Endothelial cell (in vitro differentiated cells): Measurements from ENCODE around the gene VSTM1. TPM values are rescaled to one million over a fixed set of nuclear protein-coding genes. Genes with fewer than 3 reads are reported as not detected.
"Not testable (repeated sequence)": the region's sequence is repeated elsewhere in the genome, so short reads cannot be mapped to it uniquely, and the experiment has no call there.

Experiments
- DNase-seq: peaks from one replicate; pipeline ENCODE4 v3.0.0; 2021; ENCODE audit warnings: low spot score
- H3K27ac Mint-ChIP-seq: one replicate; pipeline ENCODE4 v1.8.0; 2021; ENCODE audit warnings: mixed read lengths, inconsistent platforms; ENCODE audit not compliant: unreplicated experiment
- H3K27me3 Mint-ChIP-seq: one replicate; pipeline ENCODE4 v1.8.0; 2021; ENCODE audit warnings: mild to moderate bottlenecking, moderate library complexity, mixed read lengths, inconsistent platforms; ENCODE audit not compliant: unreplicated experiment
- H3K36me3 Mint-ChIP-seq: one replicate; pipeline ENCODE4 v1.8.0; 2021; ENCODE audit warnings: mild to moderate bottlenecking, low read depth, mixed read lengths, inconsistent platforms; ENCODE audit not compliant: unreplicated experiment
- H3K4me1 Mint-ChIP-seq: one replicate; pipeline ENCODE4 v1.8.0; 2021; ENCODE audit warnings: mild to moderate bottlenecking, mixed read lengths, inconsistent platforms; ENCODE audit not compliant: unreplicated experiment
- H3K4me3 Mint-ChIP-seq: one replicate; pipeline ENCODE4 v1.8.0; 2021; ENCODE audit warnings: mild to moderate bottlenecking, mixed read lengths, inconsistent platforms; ENCODE audit not compliant: unreplicated experiment
- H3K9me3 Mint-ChIP-seq: one replicate; pipeline ENCODE4 v1.8.0; 2021; ENCODE audit warnings: mixed read lengths, inconsistent platforms; ENCODE audit not compliant: unreplicated experiment
- total RNA-seq: library from RNA; stranded (reverse); fragmentation: NEBNext Ultra II Directional; extraction: Animal tissue kit (Norgen Biotek cat#: 25700); gene quantifications from one replicate; pipeline ENCODE4 v1.2.1, GENCODE V29; 2021; ENCODE audit not compliant: unreplicated experiment
- TF ChIP-seq, protein P1 (sequence below): fragments of 200-600 bp; sonication (generic); IDR thresholded peaks from one replicate; pipeline ENCODE4 v1.5.0; 2021; ENCODE audit warnings: antibody characterized with exemption; ENCODE audit not compliant: unreplicated experiment

Gene VSTM1
- total RNA-seq, 1 donor from 2014 or later: 2.2 TPM

DNA sequence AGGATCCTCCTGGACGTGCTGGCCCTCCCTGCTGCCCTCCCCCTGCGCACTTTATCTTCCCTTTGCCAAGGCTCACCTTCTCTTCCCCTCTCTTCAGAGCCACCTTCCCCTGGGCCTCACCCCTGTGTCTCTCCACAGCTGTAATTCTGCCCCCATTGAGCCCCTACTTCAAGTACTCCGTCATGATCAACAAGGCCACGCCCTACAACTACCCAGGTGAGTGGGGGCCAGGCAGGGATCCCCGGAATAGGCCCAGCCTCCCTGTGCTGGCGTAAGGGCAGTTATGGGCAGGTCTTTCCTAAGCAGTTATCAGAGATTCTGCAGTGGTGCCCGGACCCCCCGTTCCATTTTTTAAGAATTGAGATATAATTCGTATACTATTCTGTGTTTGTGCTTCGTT, 42.1 kb upstream of the VSTM1 start:
- Mint-ChIP-seq H3K27ac (no peak overlapping the region), H3K27me3 (peaks cover 11% of the 10 kb centered on the region), H3K4me1 (peaks cover 9% of the 10 kb centered on the region), H3K9me3 (no peaks in the 10 kb centered on the region), H3K4me3 (peak overlapping the region; percentile 4), H3K36me3 (peaks cover 28% of the 10 kb centered on the region)
- TF ChIP-seq, protein P1, sequence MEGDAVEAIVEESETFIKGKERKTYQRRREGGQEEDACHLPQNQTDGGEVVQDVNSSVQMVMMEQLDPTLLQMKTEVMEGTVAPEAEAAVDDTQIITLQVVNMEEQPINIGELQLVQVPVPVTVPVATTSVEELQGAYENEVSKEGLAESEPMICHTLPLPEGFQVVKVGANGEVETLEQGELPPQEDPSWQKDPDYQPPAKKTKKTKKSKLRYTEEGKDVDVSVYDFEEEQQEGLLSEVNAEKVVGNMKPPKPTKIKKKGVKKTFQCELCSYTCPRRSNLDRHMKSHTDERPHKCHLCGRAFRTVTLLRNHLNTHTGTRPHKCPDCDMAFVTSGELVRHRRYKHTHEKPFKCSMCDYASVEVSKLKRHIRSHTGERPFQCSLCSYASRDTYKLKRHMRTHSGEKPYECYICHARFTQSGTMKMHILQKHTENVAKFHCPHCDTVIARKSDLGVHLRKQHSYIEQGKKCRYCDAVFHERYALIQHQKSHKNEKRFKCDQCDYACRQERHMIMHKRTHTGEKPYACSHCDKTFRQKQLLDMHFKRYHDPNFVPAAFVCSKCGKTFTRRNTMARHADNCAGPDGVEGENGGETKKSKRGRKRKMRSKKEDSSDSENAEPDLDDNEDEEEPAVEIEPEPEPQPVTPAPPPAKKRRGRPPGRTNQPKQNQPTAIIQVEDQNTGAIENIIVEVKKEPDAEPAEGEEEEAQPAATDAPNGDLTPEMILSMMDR: no peak
- DNase-seq: no peak

DNA sequence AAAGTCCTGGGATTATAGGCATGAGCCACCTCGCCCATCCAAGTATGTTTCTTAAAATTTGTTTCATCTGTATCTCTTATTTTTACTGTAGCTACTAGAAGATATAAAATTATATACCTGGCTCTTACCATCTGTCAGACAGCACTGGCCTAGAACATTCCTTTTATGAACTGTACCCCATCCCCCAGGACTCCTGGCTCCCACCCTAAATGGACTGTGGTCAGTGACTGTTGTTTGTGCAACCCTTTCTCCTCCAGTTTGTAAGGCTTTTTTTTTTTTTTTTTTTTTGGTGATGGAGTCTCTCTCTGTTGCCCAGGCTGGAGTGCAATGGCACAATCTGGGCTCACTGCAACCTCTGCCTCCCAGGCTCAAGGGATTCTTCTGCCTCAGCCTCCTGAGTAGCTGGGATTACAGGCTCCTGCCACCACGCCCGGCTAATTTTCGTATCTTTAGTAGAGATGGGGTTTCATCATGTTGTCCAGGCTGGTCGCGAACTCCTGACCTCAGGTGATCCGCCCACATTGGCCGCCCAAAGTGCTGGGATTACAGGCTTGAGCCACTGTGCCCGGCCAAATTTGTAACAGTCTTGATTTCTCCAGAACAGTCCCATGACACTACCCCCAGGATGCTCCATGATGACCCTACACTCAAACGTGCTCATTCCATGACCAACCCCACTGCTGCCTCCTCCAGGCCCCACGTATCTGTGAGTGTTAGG, 41.5 kb upstream of the VSTM1 start:
- Mint-ChIP-seq H3K9me3 (no peaks in the 10 kb centered on the region), H3K4me3 (peak overlapping the region; percentile 4), H3K4me1 (peaks cover 8% of the 10 kb centered on the region), H3K27ac (no peak overlapping the region), H3K27me3 (peaks cover 9% of the 10 kb centered on the region), H3K36me3 (peaks cover 23% of the 10 kb centered on the region)
- TF ChIP-seq, protein P1: no peak
- no peak for DNase-seq

DNA sequence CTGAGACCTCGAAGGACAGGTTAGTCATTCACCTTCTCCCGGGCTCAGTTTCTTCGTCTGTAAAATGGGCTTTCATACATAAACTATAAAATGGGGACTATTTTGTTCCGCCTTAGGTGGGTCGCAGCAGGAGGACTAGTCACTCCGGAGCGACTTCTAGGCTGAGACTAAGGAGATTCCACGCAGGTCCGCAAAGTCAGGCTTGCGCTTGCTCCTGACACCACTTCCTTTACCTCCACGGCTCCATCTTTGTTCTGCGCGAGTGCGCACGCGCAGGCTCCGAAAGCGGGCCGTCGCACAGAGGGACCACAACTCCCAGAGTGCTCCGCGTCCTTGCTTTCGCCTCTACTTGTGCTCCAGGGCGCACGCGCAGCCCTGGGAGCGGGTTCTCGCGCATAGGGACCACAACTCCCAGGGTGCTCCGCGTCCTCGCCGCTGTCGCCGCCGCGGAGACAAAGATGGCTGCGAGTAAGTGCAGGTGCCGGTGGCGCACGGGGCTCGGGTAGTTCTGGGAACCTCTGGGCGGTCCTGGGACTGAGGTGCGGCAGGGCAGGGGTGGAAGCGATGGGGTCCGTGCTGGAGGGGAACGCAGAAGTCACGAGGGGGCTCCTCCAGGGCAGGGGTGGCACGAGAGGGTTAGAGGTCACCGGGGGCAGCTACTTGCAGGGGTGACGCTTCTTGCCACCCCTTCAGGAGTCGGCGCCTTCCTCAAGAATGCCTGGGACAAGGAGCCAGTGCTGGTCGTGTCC, 38.9 kb upstream of the VSTM1 start, which contains the start of gene NDUFA3:
Gene NDUFA3, plus strand, starts transcription at position 435 of the 749 bp plus-strand sequence. Its CDS starts 24 bp downstream, at position 459.
- Mint-ChIP-seq H3K27me3 (peaks cover 6% of the 10 kb centered on the region), H3K27ac (peak within 1 kb of the TSS; percentile 36), H3K4me3 (peak within 1 kb of the TSS; percentile 96), H3K36me3 (peaks cover 18% of the 10 kb centered on the region), H3K9me3 (no peaks in the 10 kb centered on the region), H3K4me1 (peaks cover 8% of the 10 kb centered on the region)
- TF ChIP-seq, protein P1: no peak
- DNase-seq: peak; percentile 96

DNA sequence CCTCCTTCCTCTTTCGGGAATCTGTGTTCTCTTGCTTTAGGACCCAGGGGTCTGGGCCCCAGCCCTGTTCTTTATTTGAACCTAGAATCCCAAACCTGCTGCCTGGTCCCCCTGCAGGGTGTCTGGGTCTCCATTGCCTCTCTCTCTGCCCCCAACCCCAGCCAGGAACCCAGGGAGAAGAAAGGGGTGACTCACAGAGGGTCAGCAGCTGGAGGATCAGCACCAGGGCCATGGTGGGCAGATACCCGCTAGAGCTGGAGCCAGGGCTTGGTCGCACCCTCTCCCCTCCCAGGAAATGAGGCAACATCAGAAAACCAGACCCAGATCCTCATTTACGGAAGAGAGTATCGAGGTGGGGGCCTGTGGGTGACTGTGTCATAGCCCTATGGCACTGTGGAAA, 36.9 kb upstream of the VSTM1 start, which contains the start of gene OSCAR:
Gene OSCAR, minus strand, starts transcription at position 243 of the 400 bp plus-strand sequence. Its CDS starts 11 bp downstream, at position 232.
- Mint-ChIP-seq H3K36me3 (peaks cover 3% of the 10 kb centered on the region), H3K4me1 (peaks cover 14% of the 10 kb centered on the region), H3K27me3 (peaks cover 4% of the 10 kb centered on the region), H3K4me3 (peak within 1 kb of the TSS; percentile 3), H3K9me3 (no peaks in the 10 kb centered on the region), H3K27ac (peak within 1 kb of the TSS; percentile 31)
- no peak for DNase-seq
- TF ChIP-seq, protein P1: no peak

DNA sequence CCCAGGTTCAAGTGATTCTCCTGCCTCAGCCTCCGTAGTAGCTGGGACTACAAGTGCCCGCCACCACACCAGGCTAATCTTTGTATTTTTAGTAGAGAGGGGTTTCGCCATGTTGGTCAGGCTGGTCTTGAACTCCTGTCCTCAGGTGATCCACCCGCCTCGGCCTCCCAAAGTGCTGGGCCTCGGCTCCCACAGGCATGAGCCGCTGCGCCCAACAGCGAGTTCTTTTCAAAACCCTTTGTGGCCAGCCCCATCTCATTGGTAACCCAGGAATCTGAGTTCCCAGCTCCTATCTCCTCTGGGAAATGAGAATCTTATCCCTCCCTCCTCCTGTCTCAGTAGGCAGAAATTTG, 36.2 kb upstream of the VSTM1 start:
- H3K4me3 Mint-ChIP-seq, H3K36me3 Mint-ChIP-seq, H3K27ac Mint-ChIP-seq, DNase-seq, H3K9me3 Mint-ChIP-seq, H3K27me3 Mint-ChIP-seq: not testable (repeated sequence)
- H3K4me1 Mint-ChIP-seq: peaks cover 14% of the 10 kb centered on the region
